GM12864 (cell line): ENCODE results near the gene FAXC.

Experiments
- DNase-seq: peaks from one replicate; pipeline ENCODE4 v3.0.0-alpha.2; 2011; ENCODE audit warnings: low read depth
- H3K4me3 ChIP-seq: 2 replicates; pipeline ENCODE4 v1.5.1; 2011; ENCODE audit warnings: mild to moderate bottlenecking, low read depth, low read length, control low read depth
- CTCF ChIP-seq: IDR thresholded peaks from 2 replicates; pipeline ENCODE4 v1.5.1; 2011; ENCODE audit warnings: low read depth, mild to moderate bottlenecking, moderate library complexity, low read length, control low read depth, inconsistent platforms; ENCODE audit errors: missing control alignments

FAXC gene

GRCh38 chr6:99349171-99350141, at the start of gene FAXC:
TSS of gene FAXC (minus strand) at chr6:99349674. CDS start at chr6:99349372, 302 bp downstream.
- peak within 1 kb of the TSS; percentile 54 for H3K4me3 ChIP-seq
- TF ChIP-seq CTCF: no peak
- no peak for DNase-seq

GRCh38 chr6:99397287-99397686, 47.8 kb upstream of the FAXC start:
- no peak for DNase-seq
- H3K4me3 ChIP-seq: no peak overlapping the region
- TF ChIP-seq CTCF: no peak

GRCh38 chr6:99393698-99394531, 44.4 kb upstream of the FAXC start, which contains the start of gene COQ3:
TSS of gene COQ3 (minus strand) at chr6:99394195. CDS start at chr6:99394179, 16 bp downstream.
- TF ChIP-seq CTCF: no peak
- DNase-seq: peak; percentile 36
- peak within 1 kb of the TSS; percentile 71 for H3K4me3 ChIP-seq

- TF ChIP-seq CTCF: no peak
- no peak for DNase-seq
- H3K4me3 ChIP-seq: peak overlapping the region; percentile 71
These were observed 43.9 kb upstream of the FAXC start for GRCh38 chr6:99393366-99393697.

- no peak overlapping the region for H3K4me3 ChIP-seq
- DNase-seq: no peak
- TF ChIP-seq CTCF: no peak
These were observed 41.4 kb upstream of the FAXC start for GRCh38 chr6:99390896-99391295.

GRCh38 chr6:99384507-99384906, 35.0 kb upstream of the FAXC start:
- DNase-seq: no peak
- H3K4me3 ChIP-seq: no peak overlapping the region
- no peak for TF ChIP-seq CTCF
